Nephron (organoid): Measurements from ENCODE around the gene RBP3.

Experiments used
- H3K27ac Mint-ChIP-seq, 3 experiments: 2 replicates each; pipeline ENCODE4 v1.8.0; 2020; ENCODE audit warnings: mixed read lengths in 3 of 3, mild to moderate bottlenecking in 2 of 3, moderate library complexity in 1 of 3
- H3K27me3 Mint-ChIP-seq: 2 replicates; pipeline ENCODE4 v1.8.0; 2021; ENCODE audit warnings: low read depth, mild to moderate bottlenecking, moderate library complexity, mixed read lengths
- H3K36me3 Mint-ChIP-seq: 2 replicates; pipeline ENCODE4 v1.8.0; 2020; ENCODE audit warnings: low read depth, mixed read lengths
- H3K4me1 Mint-ChIP-seq: 2 replicates; pipeline ENCODE4 v1.8.0; 2020; ENCODE audit warnings: mixed read lengths
- H3K4me3 Mint-ChIP-seq, 3 experiments: 2 replicates each; pipeline ENCODE4 v1.8.0; 2020; ENCODE audit warnings: mild to moderate bottlenecking in 3 of 3, mixed read lengths in 3 of 3, moderate library complexity in 2 of 3
- H3K9me3 Mint-ChIP-seq: 2 replicates; pipeline ENCODE4 v1.8.0; 2020; ENCODE audit warnings: mixed read lengths
- TF ChIP-seq, protein P1 (sequence below), 3 experiments: fragments of 200-600 bp; sonication (generic); IDR thresholded peaks; one replicate each; pipeline ENCODE4 v1.5.0; 2021; ENCODE audit warnings: antibody characterized with exemption in 3 of 3; ENCODE audit not compliant: unreplicated experiment in 3 of 3

RBP3 gene

DNA sequence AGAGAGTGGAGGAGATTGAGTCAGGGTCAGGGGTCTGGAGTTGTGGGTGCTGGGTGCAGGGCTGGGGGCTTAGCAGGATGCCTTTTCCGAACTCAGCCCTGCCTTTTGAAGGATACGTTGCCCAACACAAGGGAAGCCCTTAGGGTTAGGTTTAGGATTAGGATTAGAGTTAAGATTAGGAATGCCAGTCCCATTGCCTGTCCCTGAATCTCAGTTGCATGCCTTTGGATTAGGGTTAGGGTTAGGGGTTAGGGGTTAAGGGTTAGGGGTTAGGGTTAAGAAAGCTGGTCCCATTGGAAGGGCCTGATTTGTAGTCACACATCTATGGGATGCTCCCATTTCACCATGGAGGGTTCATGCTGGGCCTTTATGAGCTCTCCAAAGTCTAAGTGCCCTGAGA, 56.8 kb downstream of the RBP3 start:
- H3K27ac Mint-ChIP-seq = peak overlapping the region; percentile 23 to 90 (median 35)
- H3K36me3 Mint-ChIP-seq = no peaks in the 10 kb centered on the region
- TF ChIP-seq, protein P1, sequence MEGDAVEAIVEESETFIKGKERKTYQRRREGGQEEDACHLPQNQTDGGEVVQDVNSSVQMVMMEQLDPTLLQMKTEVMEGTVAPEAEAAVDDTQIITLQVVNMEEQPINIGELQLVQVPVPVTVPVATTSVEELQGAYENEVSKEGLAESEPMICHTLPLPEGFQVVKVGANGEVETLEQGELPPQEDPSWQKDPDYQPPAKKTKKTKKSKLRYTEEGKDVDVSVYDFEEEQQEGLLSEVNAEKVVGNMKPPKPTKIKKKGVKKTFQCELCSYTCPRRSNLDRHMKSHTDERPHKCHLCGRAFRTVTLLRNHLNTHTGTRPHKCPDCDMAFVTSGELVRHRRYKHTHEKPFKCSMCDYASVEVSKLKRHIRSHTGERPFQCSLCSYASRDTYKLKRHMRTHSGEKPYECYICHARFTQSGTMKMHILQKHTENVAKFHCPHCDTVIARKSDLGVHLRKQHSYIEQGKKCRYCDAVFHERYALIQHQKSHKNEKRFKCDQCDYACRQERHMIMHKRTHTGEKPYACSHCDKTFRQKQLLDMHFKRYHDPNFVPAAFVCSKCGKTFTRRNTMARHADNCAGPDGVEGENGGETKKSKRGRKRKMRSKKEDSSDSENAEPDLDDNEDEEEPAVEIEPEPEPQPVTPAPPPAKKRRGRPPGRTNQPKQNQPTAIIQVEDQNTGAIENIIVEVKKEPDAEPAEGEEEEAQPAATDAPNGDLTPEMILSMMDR (IDR thresholded peaks at IDR 0.05; ENCODE audit: unreplicated experiment in 3 of 3) = no peak
- no peak overlapping the region for H3K4me3 Mint-ChIP-seq
- H3K27me3 Mint-ChIP-seq = no peaks in the 10 kb centered on the region
- H3K4me1 Mint-ChIP-seq = peaks cover 21% of the 10 kb centered on the region
- H3K9me3 Mint-ChIP-seq = no peaks in the 10 kb centered on the region

DNA sequence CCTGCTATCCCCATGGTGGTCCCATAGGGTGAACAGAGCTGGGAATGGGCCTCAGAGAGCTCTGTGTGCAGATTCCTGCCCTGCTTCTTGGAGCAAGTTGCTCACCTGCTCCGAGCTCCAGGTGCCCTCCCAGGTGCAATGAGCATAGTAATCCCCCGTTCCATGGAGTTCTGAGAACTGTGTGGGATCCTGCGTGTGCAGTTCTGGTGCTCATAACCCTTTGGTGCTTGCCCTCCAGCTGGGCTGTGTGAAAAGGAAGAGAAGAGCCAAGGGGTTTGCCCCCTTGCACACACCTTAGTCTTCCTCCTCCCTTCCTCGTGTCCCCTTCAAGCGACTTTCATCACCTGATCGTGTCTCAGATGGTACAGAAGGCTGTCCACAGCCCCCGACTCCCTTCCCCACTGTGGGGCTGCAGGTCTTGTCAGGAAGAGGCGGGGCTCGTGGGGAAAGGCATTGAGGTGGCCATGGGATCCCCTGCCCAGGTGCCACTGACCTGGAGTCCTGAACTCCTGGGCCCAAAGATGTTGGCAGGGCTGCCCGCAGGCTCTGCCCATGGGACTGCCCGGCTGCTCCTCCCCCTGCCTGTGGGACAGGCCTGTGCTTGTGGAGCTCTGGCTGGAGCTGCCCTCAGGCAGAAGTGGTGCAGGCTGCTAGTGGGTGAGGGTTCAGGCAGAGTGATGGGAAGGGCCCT, 57.8 kb downstream of the RBP3 start:
- no peak overlapping the region for H3K4me3 Mint-ChIP-seq
- no peaks in the 10 kb centered on the region for H3K9me3 Mint-ChIP-seq
- TF ChIP-seq, protein P1 (IDR thresholded peaks at IDR 0.05; ENCODE audit: unreplicated experiment in 3 of 3) = no peak
- H3K27ac Mint-ChIP-seq = no peak overlapping the region
- H3K36me3 Mint-ChIP-seq = no peaks in the 10 kb centered on the region
- no peaks in the 10 kb centered on the region for H3K27me3 Mint-ChIP-seq
- H3K4me1 Mint-ChIP-seq = peaks cover 27% of the 10 kb centered on the region

DNA sequence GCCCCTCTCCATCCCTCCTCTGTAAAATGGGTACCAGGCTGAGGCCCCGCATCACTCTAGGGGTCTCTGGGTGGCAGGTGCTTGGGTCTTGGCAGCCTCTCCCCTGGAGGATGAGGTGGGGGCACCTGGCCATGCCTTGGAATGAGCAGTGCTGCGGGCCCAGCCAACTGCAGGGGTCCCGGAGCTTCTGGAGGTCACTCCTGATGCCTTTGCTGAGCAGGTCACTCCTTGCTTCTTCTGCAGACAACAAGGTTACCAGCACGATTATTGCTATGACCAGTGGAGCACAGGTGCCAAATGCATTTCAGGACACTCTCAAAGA, 58.3 kb downstream of the RBP3 start:
- Mint-ChIP-seq H3K9me3 (no peaks in the 10 kb centered on the region), H3K4me3 (no peak overlapping the region), H3K27me3 (no peaks in the 10 kb centered on the region), H3K36me3 (no peaks in the 10 kb centered on the region), H3K27ac (no peak overlapping the region), H3K4me1 (peaks cover 27% of the 10 kb centered on the region)
- TF ChIP-seq, protein P1 (IDR thresholded peaks at IDR 0.05; ENCODE audit: unreplicated experiment in 3 of 3) = no peak

DNA sequence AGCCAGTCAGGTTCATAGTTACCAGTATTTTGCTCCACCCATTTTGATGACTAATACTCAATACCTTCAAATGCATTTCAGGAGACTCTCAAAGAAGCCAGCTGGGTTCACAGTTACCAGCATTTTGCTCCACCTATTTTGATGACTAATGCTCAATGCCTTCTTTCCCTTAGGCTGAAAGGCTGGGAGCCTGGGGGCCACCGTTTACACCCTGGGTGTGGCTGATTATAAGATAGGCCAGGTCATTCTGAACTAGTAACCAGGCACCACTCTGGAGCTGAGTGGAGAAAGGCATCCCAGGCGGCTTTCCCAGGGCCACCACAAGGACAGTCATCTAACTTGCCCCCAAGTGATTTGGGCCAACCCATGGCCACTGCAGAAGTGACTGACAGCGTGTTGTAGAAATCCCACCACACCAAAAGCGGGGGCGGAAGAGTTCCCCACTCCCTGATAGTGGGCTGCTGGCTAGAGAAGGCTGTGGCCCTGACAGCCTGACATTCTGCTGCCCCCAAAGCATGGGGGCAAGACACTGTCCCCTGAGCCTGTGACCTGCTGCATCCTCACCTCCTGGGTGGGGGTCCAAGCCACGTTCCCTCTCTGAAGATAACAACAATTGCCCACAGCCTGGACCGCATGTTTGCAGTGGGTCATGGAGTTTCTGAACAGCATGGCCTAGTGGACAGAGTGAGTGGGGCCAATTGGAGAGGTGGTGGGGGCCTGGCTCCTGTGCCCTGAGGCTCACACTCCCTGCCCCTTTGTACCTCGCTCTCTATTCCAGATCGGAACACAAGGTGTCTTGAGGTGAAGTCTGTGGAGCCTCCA, 58.9 kb downstream of the RBP3 start:
- Mint-ChIP-seq H3K27me3 (no peaks in the 10 kb centered on the region), H3K4me1 (peaks cover 25% of the 10 kb centered on the region), H3K9me3 (no peaks in the 10 kb centered on the region), H3K36me3 (no peaks in the 10 kb centered on the region), H3K4me3 (no peak overlapping the region), H3K27ac (no peak overlapping the region)
- TF ChIP-seq, protein P1 (IDR thresholded peaks at IDR 0.05; ENCODE audit: unreplicated experiment in 3 of 3) = no peak
